Measurements from ENCODE around the gene CIITA.

DNA sequence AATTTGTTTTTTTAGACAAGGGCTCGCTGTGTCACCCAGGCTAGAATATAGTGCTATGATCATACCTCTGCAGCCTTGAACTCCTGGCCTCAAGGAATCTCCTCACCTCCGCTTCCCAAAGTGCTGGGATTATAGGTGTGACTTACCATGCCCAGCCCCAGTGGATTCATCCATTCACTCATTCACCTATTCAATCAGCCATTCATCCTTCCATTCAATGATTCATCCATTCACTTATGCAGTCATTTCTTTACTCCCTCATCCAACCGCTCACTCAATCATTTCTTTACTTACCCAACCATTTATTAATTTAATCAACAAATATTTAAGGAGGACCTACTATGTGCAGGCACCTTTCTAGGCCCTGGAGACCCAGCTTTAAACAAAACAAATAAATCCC is 39.5 kb downstream of the CIITA start:
- TF ChIP-seq, protein P1, sequence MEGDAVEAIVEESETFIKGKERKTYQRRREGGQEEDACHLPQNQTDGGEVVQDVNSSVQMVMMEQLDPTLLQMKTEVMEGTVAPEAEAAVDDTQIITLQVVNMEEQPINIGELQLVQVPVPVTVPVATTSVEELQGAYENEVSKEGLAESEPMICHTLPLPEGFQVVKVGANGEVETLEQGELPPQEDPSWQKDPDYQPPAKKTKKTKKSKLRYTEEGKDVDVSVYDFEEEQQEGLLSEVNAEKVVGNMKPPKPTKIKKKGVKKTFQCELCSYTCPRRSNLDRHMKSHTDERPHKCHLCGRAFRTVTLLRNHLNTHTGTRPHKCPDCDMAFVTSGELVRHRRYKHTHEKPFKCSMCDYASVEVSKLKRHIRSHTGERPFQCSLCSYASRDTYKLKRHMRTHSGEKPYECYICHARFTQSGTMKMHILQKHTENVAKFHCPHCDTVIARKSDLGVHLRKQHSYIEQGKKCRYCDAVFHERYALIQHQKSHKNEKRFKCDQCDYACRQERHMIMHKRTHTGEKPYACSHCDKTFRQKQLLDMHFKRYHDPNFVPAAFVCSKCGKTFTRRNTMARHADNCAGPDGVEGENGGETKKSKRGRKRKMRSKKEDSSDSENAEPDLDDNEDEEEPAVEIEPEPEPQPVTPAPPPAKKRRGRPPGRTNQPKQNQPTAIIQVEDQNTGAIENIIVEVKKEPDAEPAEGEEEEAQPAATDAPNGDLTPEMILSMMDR (IDR thresholded peaks at IDR 0.05; ENCODE audit: insufficient read depth, low read length, poor library complexity, severe bottlenecking): no peak
- no peak for TF ChIP-seq EZH2phosphoT487 (conservative IDR thresholded peaks at IDR 0.05; ENCODE audit: low read length)

Measured in SU-DHL-6 (cell line).